Liver (tissue), 9 donors: ENCODE data around the gene SH3RF3. TPM values are rescaled to one million over a fixed set of nuclear protein-coding genes. Genes with fewer than 3 reads are reported as not detected.
A peak's percentile ranks its signal among the peaks of the same experiment; 100 is the strongest.

ENCODE experiments used
- DNase-seq: peaks from one replicate; pipeline ENCODE4 v3.0.0-alpha.2; 2017; ENCODE audit warnings: low spot score
- H3K27ac ChIP-seq, 2 donors: one replicate each; pipeline ENCODE4 v1.7.0; 2013; ENCODE audit warnings: inconsistent platforms in 2 of 2, low read length in 2 of 2, control low read depth in 1 of 2, low read depth in 1 of 2, mild to moderate bottlenecking in 1 of 2
- H3K27me3 ChIP-seq, 4 donors: one replicate each; pipeline versions ENCODE4 v1.6.1 to v1.7.0; 2013; ENCODE audit warnings: low read length in 3 of 4, inconsistent platforms in 1 of 4, mild to moderate bottlenecking in 1 of 4, moderate library complexity in 1 of 4; ENCODE audit not compliant: control insufficient read depth in 4 of 4, insufficient read depth in 4 of 4
- H3K36me3 ChIP-seq, 4 donors: one replicate each; pipeline versions ENCODE4 v1.6.1 to v1.7.0; 2013; ENCODE audit warnings: low read length in 3 of 4, mild to moderate bottlenecking in 3 of 4, low read depth in 1 of 4, moderate library complexity in 1 of 4; ENCODE audit not compliant: control insufficient read depth in 4 of 4, insufficient read depth in 3 of 4
- H3K4me1 ChIP-seq, 4 donors: one replicate each; pipeline versions ENCODE4 v1.6.1 to v1.7.0; 2013; ENCODE audit warnings: low read length in 3 of 4, mild to moderate bottlenecking in 3 of 4, moderate library complexity in 1 of 4; ENCODE audit not compliant: control insufficient read depth in 4 of 4, insufficient read depth in 4 of 4
- H3K4me3 ChIP-seq, 3 donors: one replicate each; pipeline versions ENCODE4 v1.6.1 to v1.7.0; 2013; ENCODE audit warnings: low read length in 3 of 3, control low read depth in 1 of 3, low read depth in 1 of 3, mild to moderate bottlenecking in 1 of 3
- H3K9ac ChIP-seq, 2 donors: one replicate each; pipeline ENCODE4 v1.7.0; 2013; ENCODE audit warnings: low read length in 2 of 2, mild to moderate bottlenecking in 2 of 2, moderate library complexity in 2 of 2, control low read depth in 1 of 2, low read depth in 1 of 2
- H3K9me3 ChIP-seq, 4 donors: one replicate each; pipeline versions ENCODE4 v1.6.1 to v1.7.0; 2013; ENCODE audit warnings: low read length in 3 of 4; ENCODE audit not compliant: control insufficient read depth in 4 of 4
- FOXA1 ChIP-seq: IDR thresholded peaks from 2 replicates; pipeline ENCODE4 v1.6.1; 2016; ENCODE audit warnings: antibody characterized with exemption
- FOXA2 ChIP-seq: IDR thresholded peaks from 2 replicates; pipeline ENCODE4 v1.6.1; 2016; ENCODE audit warnings: antibody characterized with exemption
- HNF4A ChIP-seq, 2 donors: conservative IDR thresholded peaks; 2 replicates each; pipeline ENCODE4 v1.6.1; 2016; ENCODE audit warnings: antibody characterized with exemption in 2 of 2, mild to moderate bottlenecking in 2 of 2
- HNF4G ChIP-seq: IDR thresholded peaks from 2 replicates; pipeline ENCODE4 v1.6.1; 2016; ENCODE audit warnings: antibody characterized with exemption
- RAD21 ChIP-seq, 2 donors: IDR thresholded peaks; 2 replicates each; pipeline ENCODE4 v1.6.1; 2016; ENCODE audit warnings: antibody characterized with exemption in 2 of 2, mild to moderate bottlenecking in 2 of 2
- RXRA ChIP-seq, 2 donors: IDR thresholded peaks; 2 replicates each; pipeline ENCODE4 v1.6.1; 2017 to 2018; ENCODE audit warnings: antibody characterized with exemption in 2 of 2, mild to moderate bottlenecking in 1 of 2
- SP1 ChIP-seq: IDR thresholded peaks from 2 replicates; pipeline ENCODE4 v1.6.1; 2018; ENCODE audit warnings: antibody characterized with exemption, mild to moderate bottlenecking
- YY1 ChIP-seq: IDR thresholded peaks from 2 replicates; pipeline ENCODE4 v1.6.1; 2016; ENCODE audit warnings: antibody characterized with exemption, mild to moderate bottlenecking
- WGBS: extraction: QIAGEN DNeasy Blood & Tissue Kit; methylation state at CpG from one replicate; pipeline ENCODE4 v1.1.7; 2013; 5-methylcytosine and 5-hydroxymethylcytosine counted together
- polyA plus RNA-seq, 2 donors: library from polyadenylated mRNA; stranded (reverse) in 1 of 2; unstranded in 1 of 2; fragments of 200-250 nt in 1 of 2; fragments of >200 nt in 1 of 2; fragmentation: Nextera tagmentation in 1 of 2; extraction: Ambion mirVana in 1 of 2; gene quantifications; one replicate each; pipeline versions ENCODE4 v1.2.1 to v1.2.3, GENCODE V29; 2013 to 2015
- total RNA-seq, 2 donors: library from RNA; depleted of rRNA; stranded (reverse); fragments of >200 nt; gene quantifications; one replicate each; pipeline ENCODE4 v1.2.3, GENCODE V29; 2014
- TF ChIP-seq, protein P1 (sequence below): IDR thresholded peaks from 2 replicates; pipeline ENCODE4 v1.6.1; 2016; ENCODE audit warnings: antibody characterized with exemption, mild to moderate bottlenecking
- TF ChIP-seq, protein P2 (sequence below): IDR thresholded peaks from 2 replicates; pipeline ENCODE4 v1.6.1; 2016; ENCODE audit warnings: antibody characterized with exemption
- donor health status: healthy.
- donor health status: healthy.
- donor health status: healthy.
- donor health status: healthy.
- donor health status: healthy.

SH3RF3 gene
- total and polyA plus RNA-seq, 4 donors: 0.11 to 1.0 (median 0.54) TPM

DNA sequence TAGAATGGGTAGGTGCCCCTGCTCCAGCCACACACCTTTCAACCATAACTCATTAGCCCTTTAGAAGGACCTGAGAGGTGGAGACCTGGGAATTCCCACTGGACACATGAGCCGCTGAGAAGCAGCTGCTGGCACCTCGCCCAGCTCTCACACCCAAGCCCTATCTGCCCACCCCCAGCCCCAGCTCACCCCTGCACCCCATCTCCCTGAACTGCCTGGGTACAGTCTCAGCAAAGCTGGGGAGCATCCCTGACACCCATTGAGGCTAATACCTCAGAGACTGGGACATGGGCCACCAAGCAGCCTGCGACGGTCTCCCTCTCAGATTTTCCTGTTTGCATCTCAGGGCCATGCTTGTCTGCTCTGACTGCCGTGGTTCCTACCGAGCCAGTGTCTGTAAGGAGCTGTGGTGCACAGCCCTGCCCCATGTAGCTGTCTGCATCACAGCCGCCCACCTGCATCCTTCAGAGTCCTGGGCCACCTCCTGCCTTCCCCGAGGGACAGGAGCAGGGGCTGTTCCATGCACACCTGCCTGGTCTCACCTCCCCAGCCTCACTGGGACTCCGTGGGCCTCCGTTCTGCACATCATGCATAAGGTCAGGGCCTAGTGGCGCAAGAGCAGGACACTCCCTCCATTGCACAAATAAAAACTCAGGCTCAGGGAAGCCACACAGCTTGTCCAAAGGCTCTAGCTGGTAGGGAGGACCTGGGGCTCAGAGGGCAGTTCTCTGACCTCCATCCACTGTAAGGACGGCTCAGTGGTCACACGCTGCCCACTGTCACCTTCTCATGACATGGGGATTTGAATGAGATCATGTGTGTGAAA is 394.7 kb downstream of the SH3RF3 start:
- no peaks in the 10 kb centered on the region for H3K36me3 ChIP-seq
- H3K4me1 ChIP-seq: peaks cover 0 to 5% (median 1%) of the 10 kb centered on the region in 4 donors
- TF ChIP-seq SP1: no peak
- TF ChIP-seq HNF4A (conservative IDR thresholded peaks at IDR 0.05): peak in 1 of 2 donors; percentile 13
- H3K27ac ChIP-seq: no peak overlapping the region
- 84% methylated on average over 13 of the region's 13 CpGs for WGBS
- H3K9ac ChIP-seq: no peak overlapping the region
- H3K4me3 ChIP-seq: no peak overlapping the region
- H3K9me3 ChIP-seq: no peaks in the 10 kb centered on the region
- DNase-seq: no peak
- H3K27me3 ChIP-seq: no peaks in the 10 kb centered on the region

DNA sequence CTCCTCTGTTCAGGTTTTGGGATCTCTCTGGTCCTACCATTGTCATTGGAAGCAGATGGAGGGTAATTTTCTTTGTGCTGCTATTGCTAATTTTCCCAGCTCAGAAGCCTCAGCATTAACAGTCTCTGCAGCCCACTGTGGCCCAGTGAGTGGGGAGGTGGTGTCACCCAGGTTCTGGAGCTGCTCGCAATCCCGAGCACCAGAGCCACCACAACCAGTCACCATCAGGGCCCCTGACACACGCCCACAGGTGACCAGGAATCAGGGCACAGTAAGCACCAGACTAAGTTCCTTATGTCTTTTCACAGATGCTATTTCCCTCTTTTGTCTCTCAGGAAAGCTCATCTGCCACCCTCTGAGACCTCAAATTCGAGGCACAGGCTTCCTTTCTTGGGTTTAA is 396.8 kb downstream of the SH3RF3 start:
- Histone ChIP-seq H3K4me3 (no peak overlapping the region), H3K9me3 (no peaks in the 10 kb centered on the region), H3K9ac (no peak overlapping the region), H3K36me3 (no peaks in the 10 kb centered on the region), H3K27me3 (no peaks in the 10 kb centered on the region), H3K27ac (no peak overlapping the region), H3K4me1 (peaks cover 0 to 5% (median 1%) of the 10 kb centered on the region in 4 donors)
- no peak for DNase-seq
- 76% methylated on average over 4 of the region's 4 CpGs for WGBS
- TF ChIP-seq RAD21 (IDR thresholded peaks at IDR 0.05): no peak
- TF ChIP-seq, protein P1, sequence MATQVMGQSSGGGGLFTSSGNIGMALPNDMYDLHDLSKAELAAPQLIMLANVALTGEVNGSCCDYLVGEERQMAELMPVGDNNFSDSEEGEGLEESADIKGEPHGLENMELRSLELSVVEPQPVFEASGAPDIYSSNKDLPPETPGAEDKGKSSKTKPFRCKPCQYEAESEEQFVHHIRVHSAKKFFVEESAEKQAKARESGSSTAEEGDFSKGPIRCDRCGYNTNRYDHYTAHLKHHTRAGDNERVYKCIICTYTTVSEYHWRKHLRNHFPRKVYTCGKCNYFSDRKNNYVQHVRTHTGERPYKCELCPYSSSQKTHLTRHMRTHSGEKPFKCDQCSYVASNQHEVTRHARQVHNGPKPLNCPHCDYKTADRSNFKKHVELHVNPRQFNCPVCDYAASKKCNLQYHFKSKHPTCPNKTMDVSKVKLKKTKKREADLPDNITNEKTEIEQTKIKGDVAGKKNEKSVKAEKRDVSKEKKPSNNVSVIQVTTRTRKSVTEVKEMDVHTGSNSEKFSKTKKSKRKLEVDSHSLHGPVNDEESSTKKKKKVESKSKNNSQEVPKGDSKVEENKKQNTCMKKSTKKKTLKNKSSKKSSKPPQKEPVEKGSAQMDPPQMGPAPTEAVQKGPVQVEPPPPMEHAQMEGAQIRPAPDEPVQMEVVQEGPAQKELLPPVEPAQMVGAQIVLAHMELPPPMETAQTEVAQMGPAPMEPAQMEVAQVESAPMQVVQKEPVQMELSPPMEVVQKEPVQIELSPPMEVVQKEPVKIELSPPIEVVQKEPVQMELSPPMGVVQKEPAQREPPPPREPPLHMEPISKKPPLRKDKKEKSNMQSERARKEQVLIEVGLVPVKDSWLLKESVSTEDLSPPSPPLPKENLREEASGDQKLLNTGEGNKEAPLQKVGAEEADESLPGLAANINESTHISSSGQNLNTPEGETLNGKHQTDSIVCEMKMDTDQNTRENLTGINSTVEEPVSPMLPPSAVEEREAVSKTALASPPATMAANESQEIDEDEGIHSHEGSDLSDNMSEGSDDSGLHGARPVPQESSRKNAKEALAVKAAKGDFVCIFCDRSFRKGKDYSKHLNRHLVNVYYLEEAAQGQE: no peak

DNA sequence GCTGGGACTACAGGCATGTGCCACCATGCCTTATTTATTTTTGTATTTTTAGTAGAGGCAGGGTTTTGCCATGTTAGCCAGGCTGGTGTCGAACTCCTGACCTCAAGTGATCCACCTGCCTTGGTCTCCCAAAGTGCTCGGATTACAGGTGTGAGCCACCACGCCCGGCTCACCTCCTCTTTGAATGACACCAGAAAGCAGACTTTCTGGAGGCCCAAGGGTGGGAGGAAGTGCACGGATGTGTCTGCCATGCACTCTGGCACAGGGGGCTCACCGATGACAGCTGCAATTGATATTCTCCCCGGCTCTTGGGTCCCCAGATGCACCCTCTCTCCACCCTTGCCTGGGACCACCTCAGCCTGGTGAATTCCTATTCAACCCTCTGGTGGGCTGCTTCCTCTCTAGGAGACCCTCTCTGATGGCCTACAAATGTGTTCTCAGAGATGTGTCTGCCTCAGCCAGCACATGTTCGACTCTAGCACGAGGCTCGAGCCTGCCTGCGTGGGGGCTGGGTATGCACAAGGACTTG is 397.5 kb downstream of the SH3RF3 start:
- Histone ChIP-seq H3K9me3 (no peaks in the 10 kb centered on the region), H3K36me3 (no peaks in the 10 kb centered on the region), H3K4me3 (no peak overlapping the region), H3K4me1 (peaks cover 0 to 4% (median 1%) of the 10 kb centered on the region in 4 donors), H3K27ac (no peak overlapping the region), H3K9ac (no peak overlapping the region), H3K27me3 (no peaks in the 10 kb centered on the region)
- TF ChIP-seq HNF4G: no peak
- TF ChIP-seq, protein P1: no peak
- TF ChIP-seq, protein P2, sequence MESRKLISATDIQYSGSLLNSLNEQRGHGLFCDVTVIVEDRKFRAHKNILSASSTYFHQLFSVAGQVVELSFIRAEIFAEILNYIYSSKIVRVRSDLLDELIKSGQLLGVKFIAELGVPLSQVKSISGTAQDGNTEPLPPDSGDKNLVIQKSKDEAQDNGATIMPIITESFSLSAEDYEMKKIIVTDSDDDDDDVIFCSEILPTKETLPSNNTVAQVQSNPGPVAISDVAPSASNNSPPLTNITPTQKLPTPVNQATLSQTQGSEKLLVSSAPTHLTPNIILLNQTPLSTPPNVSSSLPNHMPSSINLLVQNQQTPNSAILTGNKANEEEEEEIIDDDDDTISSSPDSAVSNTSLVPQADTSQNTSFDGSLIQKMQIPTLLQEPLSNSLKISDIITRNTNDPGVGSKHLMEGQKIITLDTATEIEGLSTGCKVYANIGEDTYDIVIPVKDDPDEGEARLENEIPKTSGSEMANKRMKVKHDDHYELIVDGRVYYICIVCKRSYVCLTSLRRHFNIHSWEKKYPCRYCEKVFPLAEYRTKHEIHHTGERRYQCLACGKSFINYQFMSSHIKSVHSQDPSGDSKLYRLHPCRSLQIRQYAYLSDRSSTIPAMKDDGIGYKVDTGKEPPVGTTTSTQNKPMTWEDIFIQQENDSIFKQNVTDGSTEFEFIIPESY: no peak
- TF ChIP-seq YY1: no peak
- TF ChIP-seq FOXA2: no peak
- TF ChIP-seq RXRA (IDR thresholded peaks at IDR 0.05): no peak
- TF ChIP-seq FOXA1: no peak
- WGBS: 92% methylated on average over 11 of the region's 11 CpGs
- DNase-seq: no peak
